PC-3 (cell line): Measurements from ENCODE around the gene SERINC1. TPM values are rescaled to one million over a fixed set of nuclear protein-coding genes. Genes with fewer than 3 reads are reported as not detected.
A peak's percentile ranks its signal among the peaks of the same experiment; 100 is the strongest.
"Not testable (repeated sequence)": the region's sequence is repeated elsewhere in the genome, so short reads cannot be mapped to it uniquely, and the experiment has no call there.

Experiments used
- ATAC-seq: fragments of 200-7000 bp; cut with Tn5 transposase; 2 replicates; pipeline ENCODE4 v1.9.1; 2020; ENCODE audit warnings: mild to moderate bottlenecking, moderate library complexity
- Bru-seq: library from RNA; stranded (reverse); fragments of 400-500 nt; gene quantifications from one replicate; lab custom pipeline; 2021; lab: Mats Ljungman, UMichigan
- BruChase-seq, 2 experiments: library from RNA; stranded (reverse); fragments of 400-500 nt; gene quantifications; one replicate each; lab custom pipeline; 2021; lab: Mats Ljungman, UMichigan
- BruUV-seq: library from RNA; stranded (reverse); fragments of 400-500 nt; replicated peaks from 2 replicates; lab custom pipeline; 2021; lab: Mats Ljungman, UMichigan
- CTCF ChIA-PET: fragments of 300-600 bp; sonication (Branson Sonifier 250); formaldehyde crosslinking; loops from one replicate; lab custom pipeline; 2022; ENCODE audit warnings: antibody characterized with exemption; lab: Charles Lee
- POLR2A ChIA-PET: fragments of 300-600 bp; sonication (Branson Sonifier 250); formaldehyde crosslinking; loops from one replicate; lab custom pipeline; 2022; ENCODE audit warnings: antibody characterized with exemption; ENCODE audit not compliant: unreplicated experiment; lab: Charles Lee
- DNase-seq: peaks from one replicate; pipeline ENCODE4 v3.0.0-alpha.2; 2015
- H2AFZ ChIP-seq: fragments of 300-600 bp; sonication (generic); 2 replicates; pipeline ENCODE4 v1.6.0; 2016; ENCODE audit warnings: antibody characterized with exemption, low read length
- H3F3A ChIP-seq: fragments of 300-600 bp; sonication (generic); one replicate; pipeline ENCODE4 v1.6.0; 2017; ENCODE audit warnings: antibody characterized with exemption, low read length, control low read depth, mild to moderate bottlenecking; ENCODE audit not compliant: unreplicated experiment
- H3K27ac ChIP-seq: fragments of 300-600 bp; sonication (generic); 2 replicates; pipeline ENCODE4 v1.5.1; 2016; ENCODE audit warnings: mild to moderate bottlenecking, low read length
- H3K27me3 ChIP-seq: fragments of 300-600 bp; sonication (generic); 2 replicates; pipeline ENCODE4 v1.6.1; 2016; ENCODE audit warnings: low read length, mixed read lengths
- H3K36me3 ChIP-seq: fragments of 300-600 bp; sonication (generic); 2 replicates; pipeline ENCODE4 v1.6.1; 2016; ENCODE audit warnings: low read depth, mixed run types, low read length, mixed read lengths
- H3K4me1 ChIP-seq: fragments of 300-600 bp; sonication (generic); 2 replicates; pipeline ENCODE4 v1.5.1; 2016; ENCODE audit warnings: low read length; ENCODE audit not compliant: insufficient read depth
- H3K4me2 ChIP-seq: fragments of 300-600 bp; sonication (generic); 2 replicates; pipeline ENCODE4 v1.6.0; 2016; ENCODE audit warnings: low read length
- H3K4me3 ChIP-seq: fragments of 300-600 bp; sonication (generic); 2 replicates; pipeline ENCODE4 v1.5.1; 2016; ENCODE audit warnings: mild to moderate bottlenecking, low read length, mixed read lengths
- H3K79me2 ChIP-seq: fragments of 300-600 bp; sonication (generic); 2 replicates; pipeline ENCODE4 v1.6.1; 2017; ENCODE audit warnings: low read length, mixed read lengths
- H3K9ac ChIP-seq: fragments of 300-600 bp; sonication (generic); 2 replicates; pipeline ENCODE4 v1.6.0; 2016; ENCODE audit warnings: mild to moderate bottlenecking, low read length
- H3K9me2 ChIP-seq: fragments of 300-600 bp; sonication (generic); replicated peaks from 2 replicates; pipeline ENCODE4 v1.6.1; 2016; ENCODE audit warnings: mixed run types, low read length, mixed read lengths
- H3K9me3 ChIP-seq: fragments of 300-600 bp; sonication (generic); 2 replicates; pipeline ENCODE4 v1.6.1; 2016; ENCODE audit warnings: low read length, mixed read lengths
- H4K20me1 ChIP-seq: fragments of 300-600 bp; sonication (generic); 2 replicates; pipeline ENCODE4 v1.6.1; 2016; ENCODE audit warnings: low read length, mixed read lengths
- CTCF ChIP-seq: fragments of 300-600 bp; sonication (generic); conservative IDR thresholded peaks from 2 replicates; pipeline ENCODE4 v1.5.1; 2017; ENCODE audit warnings: antibody characterized with exemption, low read depth, mild to moderate bottlenecking, low read length
- EZH2 ChIP-seq: fragments of 300-600 bp; sonication (generic); IDR thresholded peaks from one replicate; pipeline ENCODE4 v1.6.1; 2017; ENCODE audit warnings: antibody characterized with exemption, mild to moderate bottlenecking, low read length; ENCODE audit not compliant: unreplicated experiment
- EZH2phosphoT487 ChIP-seq: fragments of 300-600 bp; sonication (generic); IDR thresholded peaks from 2 replicates; pipeline ENCODE4 v1.6.1; 2018; ENCODE audit warnings: mild to moderate bottlenecking, antibody characterized with exemption, low read length, borderline replicate concordance
- intact Hi-C: fragments of 100-400 bp; cut with micrococcal nuclease; formaldehyde crosslinking; loops from 2 replicates; pipeline ENCODE4 v1.9.0; 2023
- long read RNA-seq: library from polyadenylated mRNA; unstranded; transcript quantifications from one replicate; pipeline ENCODE4 v2.0.0, GENCODE V29; 2021; ENCODE audit not compliant: unreplicated experiment
- total RNA-seq: library from RNA; depleted of rRNA; stranded (reverse); fragments of >200 nt; gene quantifications from 2 replicates; pipeline ENCODE4 v1.2.3, GENCODE V29; 2014; rRNA removed

SERINC1 gene
- 27.8 and 31.7 TPM in 2 replicates for total RNA-seq
- Bru-seq, nascent RNA: percentile 92 among the genes with signal in this experiment
- percentile 92 among the genes with signal in this experiment for BruChase-seq, experiment 1, labeled RNA remaining after a 6-hour chase
- percentile 92 among the genes with signal in this experiment for BruChase-seq, experiment 2, labeled RNA remaining after a 2-hour chase
- long read RNA-seq, transcript SERINC1-201 (10 exons, 3,137 nt): major isoform, 385 of 456 reads
- long read RNA-seq, partial matches to known transcripts: 51 of 456 reads
- long read RNA-seq, other reads (novel, unspliced or antisense): 20 of 456 reads

GRCh38 chr6:122471107-122472021 is at the start of gene SERINC1:
SERINC1 (minus strand) TSS chr6:122471807; CDS start chr6:122471737, 70 bp downstream.
- peak; percentile 89 for ATAC-seq
- DNase-seq: peak; percentile 90
- H2AFZ ChIP-seq: peak within 1 kb of the TSS; percentile 95
- no peaks in the 10 kb centered on the region for H3F3A ChIP-seq
- no peaks in the 10 kb centered on the region for H3K36me3 ChIP-seq
- peaks cover 13% of the 10 kb centered on the region; the same call in 1 of the 2 replicates for H4K20me1 ChIP-seq
- H3K4me2 ChIP-seq: peak within 1 kb of the TSS; percentile 95
- no peaks in the 10 kb centered on the region for H3K9me3 ChIP-seq
- H3K27ac ChIP-seq: peak within 1 kb of the TSS; percentile 43
- H3K4me1 ChIP-seq: no peaks in the 10 kb centered on the region
- ChIA-PET CTCF (interaction anchor here (0.6 kb wide), 2 partner anchors 9 to 59 kb away, joined by 3 read pairs; no protein-coding TSS in a partner anchor), POLR2A (interaction anchor here (0.5 to 0.6 kb wide), 2 partner anchors 21 to 282 kb away, joined by 3 read pairs; no protein-coding TSS in a partner anchor)
- TSS peak; percentile 73 for BruUV-seq
- peak within 1 kb of the TSS; percentile 86 for H3K9ac ChIP-seq
- intact Hi-C loops: loop anchor here (5.0 kb wide), 1 partner anchor 74 kb away; the partner anchor contains the start of gene HSF2
- no peaks in the 10 kb centered on the region for H3K9me2 ChIP-seq
- no peak for TF ChIP-seq EZH2
- H3K79me2 ChIP-seq: peaks cover 53% of the 10 kb centered on the region
- H3K4me3 ChIP-seq: peak within 1 kb of the TSS; percentile 91
- H3K27me3 ChIP-seq: no peaks in the 10 kb centered on the region

- H2AFZ ChIP-seq: no peak overlapping the region
- H3K27ac ChIP-seq: no peak overlapping the region
- no peak overlapping the region for H3K4me3 ChIP-seq
- H3K79me2 ChIP-seq: no peaks in the 10 kb centered on the region
- H3K9me2 ChIP-seq: no peaks in the 10 kb centered on the region
- no peaks in the 10 kb centered on the region for H3F3A ChIP-seq
- BruUV-seq: no TSS peak
- intact Hi-C loops: no loop called here
- no peak for DNase-seq
- no peak for ATAC-seq
- no peak overlapping the region for H3K9ac ChIP-seq
- no peaks in the 10 kb centered on the region for H3K27me3 ChIP-seq
- H3K4me2 ChIP-seq: no peak overlapping the region
- H3K9me3 ChIP-seq: no peaks in the 10 kb centered on the region
- ChIA-PET CTCF (no interaction called here), POLR2A (no interaction called here)
- no peaks in the 10 kb centered on the region for H4K20me1 ChIP-seq
- H3K4me1 ChIP-seq: no peaks in the 10 kb centered on the region
- TF ChIP-seq CTCF (no peak), EZH2 (no peak), EZH2phosphoT487 (no peak)
- H3K36me3 ChIP-seq: no peaks in the 10 kb centered on the region
Observed at GRCh38 chr6:122511193-122511924, 39.8 kb upstream of the SERINC1 start.

- H3K79me2 ChIP-seq, ATAC-seq, DNase-seq, H2AFZ ChIP-seq, H3K4me2 ChIP-seq, CTCF ChIA-PET, H3K36me3 ChIP-seq, H3K9ac ChIP-seq, POLR2A ChIA-PET, H3K9me3 ChIP-seq, H4K20me1 ChIP-seq, H3K9me2 ChIP-seq, H3K4me1 ChIP-seq, H3K27me3 ChIP-seq, H3K4me3 ChIP-seq, H3F3A ChIP-seq, BruUV-seq, intact Hi-C loops, H3K27ac ChIP-seq: not testable (repeated sequence)
Observed at GRCh38 chr6:122505170-122505569, 33.6 kb upstream of the SERINC1 start.
